Epithelial cell of esophagus (primary cell): Measurements from ENCODE around the gene SEMA5A.

ENCODE experiments used
- DNase-seq: peaks from one replicate; pipeline ENCODE4 v3.0.0; 2010; ENCODE audit warnings: low read depth
- H3K4me3 ChIP-seq: 2 replicates; pipeline ENCODE4 v1.5.1; 2011; ENCODE audit warnings: mild to moderate bottlenecking, low read length, control low read depth
- CTCF ChIP-seq: IDR thresholded peaks from 2 replicates; pipeline ENCODE4 v1.5.1; 2011; ENCODE audit warnings: low read depth, mild to moderate bottlenecking, low read length, control low read depth, inconsistent platforms; ENCODE audit not compliant: insufficient read depth; ENCODE audit errors: missing control alignments

Gene SEMA5A

GRCh38 chr5:9245071-9245470 lies 300.8 kb downstream of the SEMA5A start:
- DNase-seq: no peak
- no peak overlapping the region for H3K4me3 ChIP-seq
- no peak for TF ChIP-seq CTCF

GRCh38 chr5:9244417-9244816 lies 301.5 kb downstream of the SEMA5A start:
- H3K4me3 ChIP-seq: no peak overlapping the region
- DNase-seq: no peak
- TF ChIP-seq CTCF: no peak

GRCh38 chr5:9241479-9242305 lies 304.2 kb downstream of the SEMA5A start:
- no peak for DNase-seq
- no peak overlapping the region for H3K4me3 ChIP-seq
- TF ChIP-seq CTCF: no peak

- no peak overlapping the region for H3K4me3 ChIP-seq
- DNase-seq: no peak
- no peak for TF ChIP-seq CTCF
Measured at GRCh38 chr5:9240431-9240830, 305.4 kb downstream of the SEMA5A start.

- DNase-seq: peak; percentile 39
- H3K4me3 ChIP-seq: no peak overlapping the region
- TF ChIP-seq CTCF: no peak
Measured at GRCh38 chr5:9239626-9240025, 306.2 kb downstream of the SEMA5A start.

GRCh38 chr5:9239071-9239470 lies 306.8 kb downstream of the SEMA5A start:
- TF ChIP-seq CTCF: no peak
- peak; percentile 71 for DNase-seq
- no peak overlapping the region for H3K4me3 ChIP-seq

- no peak for TF ChIP-seq CTCF
- DNase-seq: no peak
- H3K4me3 ChIP-seq: no peak overlapping the region
Measured at GRCh38 chr5:9233712-9234111, 312.2 kb downstream of the SEMA5A start.
